Measurements from ENCODE around the gene CCDC191. TPM values are rescaled to one million over a fixed set of nuclear protein-coding genes. Genes with fewer than 3 reads are reported as not detected.

Gene CCDC191
- total RNA-seq, 3 donors from 2014 or later: 3.9 to 6.2 (median 5.0) TPM

- Histone ChIP-seq H3K9me3 (no peaks in the 10 kb centered on the region), H3K36me3 (ENCODE audit: low read depth) (no peaks in the 10 kb centered on the region), H3K4me1 (ENCODE audit: low read depth) (no peaks in the 10 kb centered on the region), H3K4me3 (no peak overlapping the region)
- TF ChIP-seq, protein P1, sequence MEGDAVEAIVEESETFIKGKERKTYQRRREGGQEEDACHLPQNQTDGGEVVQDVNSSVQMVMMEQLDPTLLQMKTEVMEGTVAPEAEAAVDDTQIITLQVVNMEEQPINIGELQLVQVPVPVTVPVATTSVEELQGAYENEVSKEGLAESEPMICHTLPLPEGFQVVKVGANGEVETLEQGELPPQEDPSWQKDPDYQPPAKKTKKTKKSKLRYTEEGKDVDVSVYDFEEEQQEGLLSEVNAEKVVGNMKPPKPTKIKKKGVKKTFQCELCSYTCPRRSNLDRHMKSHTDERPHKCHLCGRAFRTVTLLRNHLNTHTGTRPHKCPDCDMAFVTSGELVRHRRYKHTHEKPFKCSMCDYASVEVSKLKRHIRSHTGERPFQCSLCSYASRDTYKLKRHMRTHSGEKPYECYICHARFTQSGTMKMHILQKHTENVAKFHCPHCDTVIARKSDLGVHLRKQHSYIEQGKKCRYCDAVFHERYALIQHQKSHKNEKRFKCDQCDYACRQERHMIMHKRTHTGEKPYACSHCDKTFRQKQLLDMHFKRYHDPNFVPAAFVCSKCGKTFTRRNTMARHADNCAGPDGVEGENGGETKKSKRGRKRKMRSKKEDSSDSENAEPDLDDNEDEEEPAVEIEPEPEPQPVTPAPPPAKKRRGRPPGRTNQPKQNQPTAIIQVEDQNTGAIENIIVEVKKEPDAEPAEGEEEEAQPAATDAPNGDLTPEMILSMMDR (IDR thresholded peaks at IDR 0.05): no peak
- no peak for DNase-seq
- intact Hi-C loops (cut with DNase I, micrococcal nuclease): no loop called here
- no peak for ATAC-seq
These were observed 20.4 kb upstream of the CCDC191 start for GRCh38 chr3:114076711-114077110.

GRCh38 chr3:114071786-114072185 lies 15.5 kb upstream of the CCDC191 start:
- H3K9me3 ChIP-seq: no peaks in the 10 kb centered on the region
- no peaks in the 10 kb centered on the region for H3K4me1 ChIP-seq (ENCODE audit: low read depth)
- intact Hi-C loops (cut with DNase I, micrococcal nuclease): no loop called here
- H3K4me3 ChIP-seq: no peak overlapping the region
- no peaks in the 10 kb centered on the region for H3K36me3 ChIP-seq (ENCODE audit: low read depth)
- TF ChIP-seq, protein P1 (IDR thresholded peaks at IDR 0.05): no peak
- DNase-seq (no peak), ATAC-seq (no peak)

GRCh38 chr3:114068336-114068735 lies 12.0 kb upstream of the CCDC191 start:
- intact Hi-C loops (cut with DNase I, micrococcal nuclease): no loop called here
- no peak for ATAC-seq
- H3K4me3 ChIP-seq: no peak overlapping the region

DNA sequence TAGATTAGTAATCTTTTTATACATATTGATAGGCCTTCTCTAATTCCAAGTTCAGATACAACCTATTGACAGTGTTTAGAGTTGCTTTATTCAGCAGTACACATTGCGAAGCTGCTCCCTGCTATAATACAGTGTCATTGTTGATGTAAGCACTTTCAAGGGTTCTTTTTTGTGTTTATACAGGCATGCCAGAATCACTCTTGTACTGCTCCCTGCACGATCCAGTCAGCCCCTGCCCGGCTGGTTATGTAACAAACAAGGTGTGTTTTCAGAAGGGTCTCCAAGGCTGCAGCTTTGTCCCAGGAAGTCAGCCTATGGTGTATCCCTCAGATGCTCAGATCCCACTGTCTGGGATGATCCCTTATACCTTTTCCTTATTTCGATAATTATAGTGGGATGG lies 11.5 kb upstream of the CCDC191 start:
- H3K36me3 ChIP-seq (ENCODE audit: low read depth): no peaks in the 10 kb centered on the region
- ATAC-seq (no peak), DNase-seq (no peak)
- no peaks in the 10 kb centered on the region for H3K4me1 ChIP-seq (ENCODE audit: low read depth)
- no peak overlapping the region for H3K4me3 ChIP-seq
- no peaks in the 10 kb centered on the region for H3K9me3 ChIP-seq
- intact Hi-C loops (cut with DNase I, micrococcal nuclease): no loop called here
- TF ChIP-seq, protein P1 (IDR thresholded peaks at IDR 0.05): no peak

More at GRCh38 chr3:114068336-114068735, 12.0 kb upstream of the CCDC191 start:
- TF ChIP-seq, protein P1 (IDR thresholded peaks at IDR 0.05): no peak
- H3K4me1 ChIP-seq (ENCODE audit: low read depth): no peaks in the 10 kb centered on the region
- no peaks in the 10 kb centered on the region for H3K36me3 ChIP-seq (ENCODE audit: low read depth)
- no peaks in the 10 kb centered on the region for H3K9me3 ChIP-seq
- no peak for DNase-seq

DNA sequence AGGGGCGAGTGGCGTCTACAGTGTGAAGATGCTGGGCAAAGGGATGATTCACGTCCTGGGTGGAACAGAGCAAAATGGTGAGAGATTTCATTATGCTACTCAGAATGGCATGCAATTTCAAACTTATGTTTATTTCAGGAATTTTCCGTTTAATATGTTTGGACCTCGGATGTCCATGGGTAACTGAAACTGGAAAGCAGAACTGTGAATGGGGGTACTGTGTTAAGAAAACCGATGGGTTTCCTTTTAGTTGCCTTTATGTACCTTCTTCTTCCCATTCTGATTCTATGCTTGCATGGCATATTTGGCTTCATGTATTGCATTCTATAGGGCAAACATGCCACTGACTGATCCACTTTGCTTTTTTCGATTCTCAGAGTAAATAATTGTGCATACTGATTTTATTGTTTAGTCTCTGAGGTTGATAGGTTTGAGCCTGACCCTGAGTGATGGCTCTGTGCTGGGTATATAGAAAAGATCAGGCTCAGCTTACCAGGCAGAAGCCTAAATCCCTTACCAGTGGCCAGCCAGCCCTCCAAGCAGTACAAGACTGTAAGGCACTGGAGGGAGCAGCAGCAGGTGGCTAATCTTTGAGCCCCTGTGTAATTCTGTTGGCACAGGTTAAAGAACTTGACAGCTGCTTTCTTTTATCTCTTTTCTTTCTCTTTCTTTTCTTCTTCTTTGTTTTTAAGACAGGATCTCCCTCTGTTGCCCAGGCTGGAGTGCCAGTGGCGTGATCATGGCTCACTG lies 4.8 kb upstream of the CCDC191 start:
- Histone ChIP-seq H3K9me3 (no peaks in the 10 kb centered on the region), H3K4me3 (no peak overlapping the region), H3K36me3 (ENCODE audit: low read depth) (no peaks in the 10 kb centered on the region), H3K4me1 (ENCODE audit: low read depth) (peaks cover 3% of the 10 kb centered on the region)
- intact Hi-C loops (cut with DNase I, micrococcal nuclease): no loop called here
- ATAC-seq (no peak), DNase-seq (no peak)
- TF ChIP-seq, protein P1 (IDR thresholded peaks at IDR 0.05): no peak

Data from mucosa of descending colon (tissue), 3 donors.